Endothelial cell (in vitro differentiated cells): ENCODE data around the gene SMIM41. TPM values are rescaled to one million over a fixed set of nuclear protein-coding genes. Genes with fewer than 3 reads are reported as not detected.
A peak's percentile ranks its signal among the peaks of the same experiment; 100 is the strongest.

Experiments
- DNase-seq: peaks from one replicate; pipeline ENCODE4 v3.0.0; 2021; ENCODE audit warnings: low spot score
- H3K27ac Mint-ChIP-seq: one replicate; pipeline ENCODE4 v1.8.0; 2021; ENCODE audit warnings: mixed read lengths, inconsistent platforms; ENCODE audit not compliant: unreplicated experiment
- H3K27me3 Mint-ChIP-seq: one replicate; pipeline ENCODE4 v1.8.0; 2021; ENCODE audit warnings: mild to moderate bottlenecking, moderate library complexity, mixed read lengths, inconsistent platforms; ENCODE audit not compliant: unreplicated experiment
- H3K36me3 Mint-ChIP-seq: one replicate; pipeline ENCODE4 v1.8.0; 2021; ENCODE audit warnings: mild to moderate bottlenecking, low read depth, mixed read lengths, inconsistent platforms; ENCODE audit not compliant: unreplicated experiment
- H3K4me1 Mint-ChIP-seq: one replicate; pipeline ENCODE4 v1.8.0; 2021; ENCODE audit warnings: mild to moderate bottlenecking, mixed read lengths, inconsistent platforms; ENCODE audit not compliant: unreplicated experiment
- H3K4me3 Mint-ChIP-seq: one replicate; pipeline ENCODE4 v1.8.0; 2021; ENCODE audit warnings: mild to moderate bottlenecking, mixed read lengths, inconsistent platforms; ENCODE audit not compliant: unreplicated experiment
- H3K9me3 Mint-ChIP-seq: one replicate; pipeline ENCODE4 v1.8.0; 2021; ENCODE audit warnings: mixed read lengths, inconsistent platforms; ENCODE audit not compliant: unreplicated experiment
- CTCF ChIP-seq: fragments of 200-600 bp; sonication (generic); IDR thresholded peaks from one replicate; pipeline ENCODE4 v1.5.0; 2021; ENCODE audit warnings: antibody characterized with exemption; ENCODE audit not compliant: unreplicated experiment
- total RNA-seq: library from RNA; stranded (reverse); fragmentation: NEBNext Ultra II Directional; extraction: Animal tissue kit (Norgen Biotek cat#: 25700); gene quantifications from one replicate; pipeline ENCODE4 v1.2.1, GENCODE V29; 2021; ENCODE audit not compliant: unreplicated experiment

SMIM41 gene
- total RNA-seq, 1 donor from 2014 or later, result not detected

DNA sequence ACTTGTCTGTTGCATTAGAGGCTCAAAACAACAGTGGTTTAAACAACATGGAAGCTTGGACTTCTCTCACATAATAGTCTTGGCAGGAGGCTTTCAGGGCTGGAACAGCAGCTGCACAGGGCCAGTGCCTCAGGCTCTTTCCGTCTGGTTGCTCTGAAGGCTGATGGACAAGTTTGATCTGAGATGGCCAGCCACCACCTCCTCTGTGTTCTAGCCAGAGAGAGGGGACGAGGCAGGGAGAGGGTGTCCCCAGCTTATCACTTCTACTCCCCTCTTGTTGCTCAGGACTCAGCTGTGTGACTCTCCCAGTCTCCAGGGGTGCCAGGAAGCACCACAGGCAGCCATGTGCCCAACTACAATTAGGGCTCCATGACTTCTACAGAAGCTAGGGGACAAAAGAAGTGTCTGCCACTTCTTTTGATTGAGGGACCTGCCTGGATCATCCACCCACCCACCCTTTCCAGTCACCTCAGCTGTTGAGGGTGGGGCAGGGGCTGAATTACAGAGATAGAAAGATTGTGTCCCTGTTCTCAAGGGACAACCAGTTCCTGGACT, 46.6 kb downstream of the SMIM41 start:
- peaks cover 57% of the 10 kb centered on the region for H3K4me1 Mint-ChIP-seq
- no peak overlapping the region for H3K4me3 Mint-ChIP-seq
- TF ChIP-seq CTCF, result no peak
- no peaks in the 10 kb centered on the region for H3K36me3 Mint-ChIP-seq
- H3K9me3 Mint-ChIP-seq, result no peaks in the 10 kb centered on the region
- no peak for DNase-seq
- peaks cover 7% of the 10 kb centered on the region for H3K27me3 Mint-ChIP-seq
- H3K27ac Mint-ChIP-seq, result peak overlapping the region; percentile 86

GRCh38 chr12:52126605-52127578, 47.4 kb downstream of the SMIM41 start:
- Mint-ChIP-seq H3K36me3 (peaks cover 4% of the 10 kb centered on the region), H3K27ac (peak overlapping the region; percentile 86), H3K27me3 (peaks cover 7% of the 10 kb centered on the region), H3K4me1 (peaks cover 57% of the 10 kb centered on the region), H3K4me3 (no peak overlapping the region), H3K9me3 (no peaks in the 10 kb centered on the region)
- no peak for TF ChIP-seq CTCF
- DNase-seq, result peak; percentile 57

GRCh38 chr12:52127683-52128450, 48.4 kb downstream of the SMIM41 start:
- Mint-ChIP-seq H3K4me3 (peak overlapping the region; percentile 26), H3K27ac (peak overlapping the region; percentile 86), H3K4me1 (peaks cover 50% of the 10 kb centered on the region), H3K9me3 (no peaks in the 10 kb centered on the region), H3K27me3 (peaks cover 2% of the 10 kb centered on the region), H3K36me3 (peaks cover 4% of the 10 kb centered on the region)
- DNase-seq, result no peak
- TF ChIP-seq CTCF, result no peak

DNA sequence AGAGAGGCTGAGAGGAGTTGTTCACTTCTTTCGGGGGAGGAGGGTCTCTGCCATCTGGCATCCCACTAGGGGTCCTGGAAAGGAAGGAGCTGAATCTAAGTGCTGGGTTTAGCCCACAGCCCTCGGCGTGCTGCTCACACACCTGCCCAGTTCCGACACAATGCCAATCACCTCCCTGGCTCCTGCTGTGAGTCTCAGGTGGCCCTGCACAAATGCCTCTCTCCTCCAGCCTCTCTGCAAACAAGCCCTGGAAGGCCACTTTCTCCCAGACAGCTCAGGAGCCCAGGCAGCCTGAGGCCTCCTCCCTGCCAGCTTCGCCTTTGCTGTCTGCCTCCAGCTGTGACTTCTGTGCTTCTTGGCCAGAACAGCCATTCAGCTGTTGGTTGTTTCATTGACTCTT, 51.2 kb downstream of the SMIM41 start:
- Mint-ChIP-seq H3K36me3 (peaks cover 4% of the 10 kb centered on the region), H3K27ac (no peak overlapping the region), H3K9me3 (no peaks in the 10 kb centered on the region), H3K27me3 (peaks cover 2% of the 10 kb centered on the region), H3K4me3 (no peak overlapping the region), H3K4me1 (peaks cover 31% of the 10 kb centered on the region)
- no peak for TF ChIP-seq CTCF
- no peak for DNase-seq
